Endometrium (tissue), 2 donors: ENCODE data around the gene UNKL.
"Not testable (repeated sequence)": the region's sequence is repeated elsewhere in the genome, so short reads cannot be mapped to it uniquely, and the experiment has no call there.

Experiments used
- FAIRE-seq: peaks from 2 replicates; lab custom pipeline; 2012; peaks lifted over from hg19 to GRCh38; lab: Jason Lieb, UNC
- donor health status: control.
- donor health status: control.

UNKL gene

GRCh38 chr16:1445518-1446203, 31.2 kb upstream of the UNKL start:
- no peak for FAIRE-seq

- no peak for FAIRE-seq
These were observed 30.4 kb upstream of the UNKL start for GRCh38 chr16:1444730-1445517.

- no peak for FAIRE-seq
These were observed 29.7 kb upstream of the UNKL start, which contains the start of gene CCDC154 for GRCh38 chr16:1443980-1444729. Gene CCDC154 (minus strand): TSS chr16:1444556. CDS start chr16:1444322, 234 bp downstream.

GRCh38 chr16:1443403-1443973, 29.0 kb upstream of the UNKL start:
- FAIRE-seq = no peak

- no peak for FAIRE-seq
These were observed 28.2 kb upstream of the UNKL start for GRCh38 chr16:1442697-1443096.

GRCh38 chr16:1441391-1441829, 26.9 kb upstream of the UNKL start:
- no peak for FAIRE-seq

GRCh38 chr16:1439699-1440074, 25.2 kb upstream of the UNKL start:
- FAIRE-seq = not testable (repeated sequence)

- FAIRE-seq = no peak
These were observed 24.7 kb upstream of the UNKL start for GRCh38 chr16:1439058-1439698.

- FAIRE-seq = no peak
These were observed 23.9 kb upstream of the UNKL start for GRCh38 chr16:1438229-1439057.

- FAIRE-seq = no peak
These were observed 23.1 kb upstream of the UNKL start for GRCh38 chr16:1437606-1438005.

- FAIRE-seq = no peak
These were observed 22.3 kb upstream of the UNKL start for GRCh38 chr16:1436731-1437355.

GRCh38 chr16:1435921-1436697, 21.6 kb upstream of the UNKL start:
- FAIRE-seq = no peak

- FAIRE-seq = no peak
These were observed 20.4 kb upstream of the UNKL start for GRCh38 chr16:1434644-1435592.

- FAIRE-seq = no peak
These were observed 19.3 kb upstream of the UNKL start for GRCh38 chr16:1433756-1434155.

GRCh38 chr16:1433263-1433560, 18.7 kb upstream of the UNKL start:
- no peak for FAIRE-seq

GRCh38 chr16:1432388-1433262, 18.1 kb upstream of the UNKL start:
- FAIRE-seq = no peak

GRCh38 chr16:1431497-1432270, 17.2 kb upstream of the UNKL start:
- no peak for FAIRE-seq
